ENCODE measurements around the gene FRAT1.
"Not testable (repeated sequence)": the region's sequence is repeated elsewhere in the genome, so short reads cannot be mapped to it uniquely, and the experiment has no call there.

Gene FRAT1

GRCh38 chr10:97334370-97335175, 15.5 kb downstream of the FRAT1 start, which contains the start of gene FRAT2:
Gene FRAT2 (minus strand): TSS chr10:97334729. CDS start chr10:97334572, 157 bp downstream.
- DNase-seq (ENCODE audit: low read depth) = peak; percentile 80

GRCh38 chr10:97335188-97335619, 16.1 kb downstream of the FRAT1 start:
- no peak for DNase-seq (ENCODE audit: low read depth)

- no peak for DNase-seq (ENCODE audit: low read depth)
These were observed 16.9 kb downstream of the FRAT1 start for GRCh38 chr10:97336006-97336405.

GRCh38 chr10:97336446-97336845, 17.4 kb downstream of the FRAT1 start:
- no peak for DNase-seq (ENCODE audit: low read depth)

- DNase-seq (ENCODE audit: low read depth) = no peak
These were observed 18.1 kb downstream of the FRAT1 start for GRCh38 chr10:97336942-97337831.

- DNase-seq (ENCODE audit: low read depth) = no peak
These were observed 19.0 kb downstream of the FRAT1 start for GRCh38 chr10:97338041-97338440.

- DNase-seq (ENCODE audit: low read depth) = no peak
These were observed 22.3 kb downstream of the FRAT1 start for GRCh38 chr10:97341416-97341815.

- DNase-seq (ENCODE audit: low read depth) = not testable (repeated sequence)
These were observed 24.6 kb downstream of the FRAT1 start for GRCh38 chr10:97343664-97344063.

- DNase-seq (ENCODE audit: low read depth) = no peak
These were observed 28.2 kb downstream of the FRAT1 start for GRCh38 chr10:97347317-97347716.

GRCh38 chr10:97349752-97350513, 30.9 kb downstream of the FRAT1 start:
- DNase-seq (ENCODE audit: low read depth) = no peak

GRCh38 chr10:97353945-97354344, 34.9 kb downstream of the FRAT1 start:
- no peak for DNase-seq (ENCODE audit: low read depth)

GRCh38 chr10:97355571-97355975, 36.5 kb downstream of the FRAT1 start:
- no peak for DNase-seq (ENCODE audit: low read depth)

GRCh38 chr10:97356318-97356914, 37.3 kb downstream of the FRAT1 start:
- peak; percentile 71 for DNase-seq (ENCODE audit: low read depth)

GRCh38 chr10:97356918-97357317, 37.8 kb downstream of the FRAT1 start:
- no peak for DNase-seq (ENCODE audit: low read depth)

GRCh38 chr10:97358349-97358748, 39.3 kb downstream of the FRAT1 start:
- no peak for DNase-seq (ENCODE audit: low read depth)

- no peak for DNase-seq (ENCODE audit: low read depth)
These were observed 39.7 kb downstream of the FRAT1 start for GRCh38 chr10:97358781-97359180.

- DNase-seq (ENCODE audit: low read depth) = no peak
These were observed 41.9 kb downstream of the FRAT1 start for GRCh38 chr10:97360705-97361536.

- no peak for DNase-seq (ENCODE audit: low read depth)
These were observed 42.4 kb downstream of the FRAT1 start for GRCh38 chr10:97361537-97361901.

GRCh38 chr10:97362310-97363033, 43.4 kb downstream of the FRAT1 start:
- no peak for DNase-seq (ENCODE audit: low read depth)

- DNase-seq (ENCODE audit: low read depth) = no peak
These were observed 44.0 kb downstream of the FRAT1 start for GRCh38 chr10:97363071-97363470.
